ENCODE results near the gene CHMP3. TPM values are rescaled to one million over a fixed set of nuclear protein-coding genes. Genes with fewer than 3 reads are reported as not detected.
"Not testable (repeated sequence)": the region's sequence is repeated elsewhere in the genome, so short reads cannot be mapped to it uniquely, and the experiment has no call there.

Gene CHMP3
- total and polyA plus RNA-seq, 2 donors from 2014 or later, result 123 to 162 TPM

GRCh38 chr2:86557836-86558235 lies 5.4 kb downstream of the CHMP3 start:
- peaks cover 0 to 1% (median 0%) of the 10 kb centered on the region in 3 donors for H3K9me3 ChIP-seq (ENCODE audit: control insufficient read depth in 2 of 3, insufficient read depth in 1 of 3, low read length in 3 of 3)
- intact Hi-C loops (cut with DNase I), result no loop called here
- DNase-seq (no peak), FAIRE-seq (no peak)
- no peak overlapping the region for H3K4me3 ChIP-seq (ENCODE audit: low read length in 3 of 3)
- no peaks in the 10 kb centered on the region for H3K27me3 ChIP-seq (ENCODE audit: control insufficient read depth, insufficient read depth, low read length)
- no peak overlapping the region for H3K27ac ChIP-seq (ENCODE audit: low read depth in 2 of 2, low read length in 2 of 2)
- no peaks in the 10 kb centered on the region for H3K36me3 ChIP-seq (ENCODE audit: control insufficient read depth in 2 of 3, insufficient read depth in 3 of 3, low read length in 3 of 3)
- no peak for TF ChIP-seq CTCF (IDR thresholded peaks at IDR 0.05; ENCODE audit: borderline replicate concordance, extremely low read depth, insufficient read depth)
- no peak overlapping the region for H3K9ac ChIP-seq (ENCODE audit: low read length in 3 of 3)
- peaks cover 0 to 6% (median 3%) of the 10 kb centered on the region in 3 donors for H3K4me1 ChIP-seq (ENCODE audit: control insufficient read depth in 2 of 3, insufficient read depth in 2 of 3, low read depth in 1 of 3, low read length in 3 of 3)

- H3K27ac ChIP-seq (ENCODE audit: low read depth in 2 of 2, low read length in 2 of 2), result no peak overlapping the region
- H3K4me3 ChIP-seq (ENCODE audit: low read length in 3 of 3), result no peak overlapping the region
- peak in 1 of 5 donors; percentile 7 for DNase-seq
- intact Hi-C loops (cut with DNase I), result no loop called here
- no peak for TF ChIP-seq CTCF (IDR thresholded peaks at IDR 0.05; ENCODE audit: borderline replicate concordance, extremely low read depth, insufficient read depth)
- FAIRE-seq, result no peak
- no peaks in the 10 kb centered on the region for H3K27me3 ChIP-seq (ENCODE audit: control insufficient read depth, insufficient read depth, low read length)
- H3K9ac ChIP-seq (ENCODE audit: low read length in 3 of 3), result no peak overlapping the region
- H3K4me1 ChIP-seq (ENCODE audit: control insufficient read depth in 2 of 3, insufficient read depth in 2 of 3, low read depth in 1 of 3, low read length in 3 of 3), result no peaks in the 10 kb centered on the region
- peaks cover 0 to 1% (median 0%) of the 10 kb centered on the region in 3 donors for H3K9me3 ChIP-seq (ENCODE audit: control insufficient read depth in 2 of 3, insufficient read depth in 1 of 3, low read length in 3 of 3)
- H3K36me3 ChIP-seq (ENCODE audit: control insufficient read depth in 2 of 3, insufficient read depth in 3 of 3, low read length in 3 of 3), result no peaks in the 10 kb centered on the region
Measured at GRCh38 chr2:86556508-86556907, 6.7 kb downstream of the CHMP3 start.

- peaks cover 0 to 1% (median 0%) of the 10 kb centered on the region in 3 donors for H3K9me3 ChIP-seq (ENCODE audit: control insufficient read depth in 2 of 3, insufficient read depth in 1 of 3, low read length in 3 of 3)
- H3K27me3 ChIP-seq (ENCODE audit: control insufficient read depth, insufficient read depth, low read length), result no peaks in the 10 kb centered on the region
- no peaks in the 10 kb centered on the region for H3K36me3 ChIP-seq (ENCODE audit: control insufficient read depth in 2 of 3, insufficient read depth in 3 of 3, low read length in 3 of 3)
- no peak overlapping the region for H3K27ac ChIP-seq (ENCODE audit: low read depth in 2 of 2, low read length in 2 of 2)
- DNase-seq (no peak), FAIRE-seq (no peak)
- TF ChIP-seq CTCF (IDR thresholded peaks at IDR 0.05; ENCODE audit: borderline replicate concordance, extremely low read depth, insufficient read depth), result no peak
- H3K4me3 ChIP-seq (ENCODE audit: low read length in 3 of 3), result no peak overlapping the region
- intact Hi-C loops (cut with DNase I), result no loop called here
- H3K4me1 ChIP-seq (ENCODE audit: control insufficient read depth in 2 of 3, insufficient read depth in 2 of 3, low read depth in 1 of 3, low read length in 3 of 3), result no peaks in the 10 kb centered on the region
- no peak overlapping the region for H3K9ac ChIP-seq (ENCODE audit: low read length in 3 of 3)
Measured at GRCh38 chr2:86552889-86553288, 10.4 kb downstream of the CHMP3 start.

- not testable (repeated sequence) for FAIRE-seq
- peak in 1 of 5 donors; percentile 61 for DNase-seq
Measured at GRCh38 chr2:86549963-86550725, 13.1 kb downstream of the CHMP3 start.

GRCh38 chr2:86549440-86549839 lies 13.8 kb downstream of the CHMP3 start:
- H3K4me1 ChIP-seq (ENCODE audit: control insufficient read depth in 2 of 3, insufficient read depth in 2 of 3, low read depth in 1 of 3, low read length in 3 of 3); H3K4me3 ChIP-seq (ENCODE audit: low read length in 3 of 3); H3K27me3 ChIP-seq (ENCODE audit: control insufficient read depth, insufficient read depth, low read length); intact Hi-C loops (cut with DNase I); H3K9me3 ChIP-seq (ENCODE audit: control insufficient read depth in 2 of 3, insufficient read depth in 1 of 3, low read length in 3 of 3); H3K36me3 ChIP-seq (ENCODE audit: control insufficient read depth in 2 of 3, insufficient read depth in 3 of 3, low read length in 3 of 3); H3K9ac ChIP-seq (ENCODE audit: low read length in 3 of 3); H3K27ac ChIP-seq (ENCODE audit: low read depth in 2 of 2, low read length in 2 of 2); FAIRE-seq: not testable (repeated sequence)
- DNase-seq, result peak in 1 of 5 donors; percentile 63

More at GRCh38 chr2:86549963-86550725, 13.1 kb downstream of the CHMP3 start:
- H3K27ac ChIP-seq (ENCODE audit: low read depth in 2 of 2, low read length in 2 of 2); H3K27me3 ChIP-seq (ENCODE audit: control insufficient read depth, insufficient read depth, low read length); intact Hi-C loops (cut with DNase I); H3K36me3 ChIP-seq (ENCODE audit: control insufficient read depth in 2 of 3, insufficient read depth in 3 of 3, low read length in 3 of 3); H3K9me3 ChIP-seq (ENCODE audit: control insufficient read depth in 2 of 3, insufficient read depth in 1 of 3, low read length in 3 of 3); H3K4me3 ChIP-seq (ENCODE audit: low read length in 3 of 3); H3K4me1 ChIP-seq (ENCODE audit: control insufficient read depth in 2 of 3, insufficient read depth in 2 of 3, low read depth in 1 of 3, low read length in 3 of 3); H3K9ac ChIP-seq (ENCODE audit: low read length in 3 of 3): not testable (repeated sequence)

GRCh38 chr2:86548913-86549396 lies 14.3 kb downstream of the CHMP3 start:
- H3K27me3 ChIP-seq (ENCODE audit: control insufficient read depth, insufficient read depth, low read length); H3K4me3 ChIP-seq (ENCODE audit: low read length in 3 of 3); H3K4me1 ChIP-seq (ENCODE audit: control insufficient read depth in 2 of 3, insufficient read depth in 2 of 3, low read depth in 1 of 3, low read length in 3 of 3); H3K27ac ChIP-seq (ENCODE audit: low read depth in 2 of 2, low read length in 2 of 2); H3K9ac ChIP-seq (ENCODE audit: low read length in 3 of 3); H3K36me3 ChIP-seq (ENCODE audit: control insufficient read depth in 2 of 3, insufficient read depth in 3 of 3, low read length in 3 of 3); intact Hi-C loops (cut with DNase I); H3K9me3 ChIP-seq (ENCODE audit: control insufficient read depth in 2 of 3, insufficient read depth in 1 of 3, low read length in 3 of 3); FAIRE-seq; DNase-seq: not testable (repeated sequence)

Measured in kidney (tissue), 14 donors.